ENCODE results near the gene NPDC1.

- no peak for TF ChIP-seq EZH2 (IDR thresholded peaks at IDR 0.05)
- TF ChIP-seq POLR2AphosphoS5 (IDR thresholded peaks at IDR 0.05; ENCODE audit: borderline replicate concordance, low read depth, low read length), result no peak
- TF ChIP-seq FOXP2 (optimal IDR thresholded peaks at IDR 0.05; ENCODE audit: control extremely low read depth, extremely low read length, insufficient read depth), result no peak
Observed at GRCh38 chr9:137064880-137065164, 18.8 kb upstream of the NPDC1 start.

Data from SK-N-MC (cell line).